CD4-positive, alpha-beta T cell treated with Interferon gamma for 1 hour (primary cell): ENCODE data around the gene PLAAT1.

Experiments
- DNase-seq: peaks from one replicate; pipeline ENCODE4 v3.0.0-alpha.2; 2020

PLAAT1 gene

DNA sequence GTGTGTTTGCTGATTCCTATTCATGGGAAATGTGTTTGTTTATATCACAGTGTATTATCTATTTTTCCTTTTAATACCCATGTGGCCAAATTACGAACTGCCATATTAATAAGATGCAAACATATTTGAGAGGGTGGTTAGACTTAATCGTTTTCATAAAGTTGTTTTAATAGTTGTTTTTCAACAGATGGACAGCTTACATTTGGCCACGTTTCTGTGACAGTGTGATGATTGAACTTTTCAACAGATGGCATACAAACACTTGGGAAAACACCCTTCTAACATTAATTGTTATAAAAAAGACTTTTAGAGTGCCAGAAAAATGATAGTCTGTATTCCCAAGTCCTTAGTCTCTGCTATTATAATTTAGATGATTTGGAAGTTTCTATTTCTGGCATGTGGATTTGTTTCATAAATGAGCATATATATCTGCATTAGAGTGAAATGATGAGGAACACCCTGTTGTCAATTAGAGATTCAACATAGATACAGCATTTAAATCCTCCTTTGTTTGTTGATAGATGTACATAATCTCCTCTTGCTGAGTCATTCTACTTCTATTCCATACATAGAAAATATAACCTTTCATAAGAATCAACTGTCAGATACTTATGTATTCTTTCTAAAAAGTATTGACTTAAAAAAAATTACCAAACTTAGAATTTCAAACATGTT lies 13.1 kb downstream of the PLAAT1 start:
- DNase-seq: no peak

DNA sequence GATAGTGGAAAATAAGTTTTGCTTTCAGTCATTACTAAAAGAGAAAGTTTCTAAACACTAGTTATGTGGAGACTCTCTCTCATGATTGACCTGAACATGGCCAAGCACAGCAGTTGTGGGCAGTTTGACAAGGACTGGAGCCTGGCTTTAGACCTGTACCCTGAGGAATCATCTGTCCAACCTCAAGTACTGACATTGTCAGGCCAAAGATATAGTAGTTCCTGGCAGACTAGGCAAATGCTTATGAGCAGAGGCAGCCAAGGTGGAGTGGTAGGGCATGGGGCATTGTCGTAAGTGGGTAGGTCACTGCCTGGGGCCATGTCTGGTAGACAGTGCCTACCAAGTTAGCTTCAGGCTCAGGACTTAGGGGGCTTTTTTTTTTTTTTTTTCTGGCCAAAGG lies 20.9 kb downstream of the PLAAT1 start:
- DNase-seq: no peak

DNA sequence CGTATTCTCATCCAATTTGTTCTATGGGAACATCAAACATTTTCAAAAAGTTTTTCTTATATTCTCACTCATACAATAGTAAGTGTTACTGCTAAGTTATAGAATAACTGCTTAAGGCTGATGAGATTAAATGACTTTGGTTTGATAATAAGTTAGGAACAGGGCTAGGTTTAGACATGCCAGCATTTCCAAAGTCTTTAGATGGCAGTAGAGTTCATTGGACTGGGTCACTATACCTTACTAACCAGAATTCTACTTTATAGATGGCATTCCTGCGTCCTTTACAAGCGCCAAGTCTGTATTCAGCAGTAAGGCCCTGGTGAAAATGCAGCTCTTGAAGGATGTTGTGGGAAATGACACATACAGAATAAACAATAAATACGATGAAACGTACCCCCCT lies 21.7 kb downstream of the PLAAT1 start:
- no peak for DNase-seq

DNA sequence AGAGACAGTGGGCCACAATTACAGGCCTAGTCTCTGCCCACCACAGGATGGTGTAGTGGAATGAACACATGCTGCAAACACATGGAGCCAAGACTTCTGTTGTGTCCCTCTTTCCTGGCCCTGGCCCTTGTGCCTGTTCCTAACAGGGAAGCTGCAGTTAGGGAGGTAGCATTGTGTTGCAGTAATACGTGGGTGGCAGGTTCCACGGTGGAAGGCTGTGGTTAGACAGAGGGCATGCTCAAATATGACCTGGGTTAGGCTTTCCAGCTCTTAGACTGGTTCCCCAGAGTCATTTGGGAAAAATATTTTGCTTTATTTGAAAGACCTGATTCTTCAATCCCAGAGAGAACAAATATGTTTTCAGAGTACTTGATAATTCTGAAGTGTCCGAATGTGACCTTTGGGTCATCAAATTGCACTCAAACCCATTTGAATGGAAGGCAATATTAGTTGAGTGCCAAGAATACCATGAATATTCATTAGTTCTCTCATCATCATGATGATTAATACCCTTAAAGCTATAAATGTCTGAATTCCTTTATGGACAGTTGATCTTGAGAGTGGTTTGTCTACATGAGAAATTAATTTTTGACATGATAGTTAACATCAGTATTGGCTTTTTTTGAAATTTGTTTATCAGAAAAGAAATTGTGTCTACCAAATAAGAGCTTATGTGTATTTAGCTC lies 28.5 kb downstream of the PLAAT1 start:
- DNase-seq: no peak

DNA sequence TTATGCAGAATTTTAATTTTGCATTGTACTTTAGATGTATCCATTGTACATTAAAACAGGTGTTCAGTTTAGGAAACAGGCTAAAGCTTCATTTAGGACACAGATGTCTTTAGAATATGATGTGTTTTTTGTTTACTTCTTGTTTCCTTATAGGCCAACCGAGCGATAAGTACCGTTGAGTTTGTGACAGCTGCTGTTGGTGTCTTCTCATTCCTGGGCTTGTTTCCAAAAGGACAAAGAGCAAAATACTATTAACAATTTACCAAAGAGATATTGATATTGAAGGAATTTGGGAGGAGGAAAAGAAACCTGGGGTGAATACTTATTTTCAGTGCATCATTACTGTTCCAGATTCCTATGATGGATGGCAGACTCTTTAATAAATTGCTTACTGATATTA lies 29.4 kb downstream of the PLAAT1 start:
- no peak for DNase-seq

DNA sequence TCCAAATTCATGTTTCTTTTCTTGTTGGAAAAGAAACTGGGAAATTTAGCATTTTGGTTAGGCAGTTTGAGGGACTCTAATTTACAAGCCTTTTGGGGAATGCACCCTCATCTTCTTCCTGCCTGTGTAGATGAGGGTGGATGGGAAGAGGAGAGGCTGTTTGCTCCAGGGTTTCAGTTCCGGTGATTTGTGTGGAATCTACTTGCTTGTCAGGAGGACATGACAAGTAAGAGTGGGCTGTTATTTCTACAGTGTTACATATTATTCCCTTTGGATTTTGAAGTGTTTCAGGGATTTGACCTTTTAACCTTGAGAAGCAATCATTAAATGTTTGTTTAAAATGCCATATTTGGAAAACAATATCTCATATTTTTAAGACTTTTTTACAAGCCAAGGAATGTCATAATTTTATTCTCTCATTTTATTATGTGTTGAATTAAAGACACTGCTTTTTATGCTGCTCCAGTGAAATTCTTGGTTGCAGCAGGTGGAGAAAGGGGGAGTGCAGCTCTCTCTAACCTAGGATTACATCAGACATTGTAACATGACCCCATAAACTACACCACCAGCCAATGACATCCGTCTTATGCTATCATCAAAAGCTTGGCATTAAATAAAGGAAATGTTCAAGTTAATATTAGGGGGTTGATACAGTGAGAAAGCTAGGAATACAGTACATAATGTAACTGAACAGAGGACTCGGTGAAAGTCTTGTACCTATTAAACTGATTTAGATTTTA lies 30.2 kb downstream of the PLAAT1 start:
- DNase-seq: no peak

DNA sequence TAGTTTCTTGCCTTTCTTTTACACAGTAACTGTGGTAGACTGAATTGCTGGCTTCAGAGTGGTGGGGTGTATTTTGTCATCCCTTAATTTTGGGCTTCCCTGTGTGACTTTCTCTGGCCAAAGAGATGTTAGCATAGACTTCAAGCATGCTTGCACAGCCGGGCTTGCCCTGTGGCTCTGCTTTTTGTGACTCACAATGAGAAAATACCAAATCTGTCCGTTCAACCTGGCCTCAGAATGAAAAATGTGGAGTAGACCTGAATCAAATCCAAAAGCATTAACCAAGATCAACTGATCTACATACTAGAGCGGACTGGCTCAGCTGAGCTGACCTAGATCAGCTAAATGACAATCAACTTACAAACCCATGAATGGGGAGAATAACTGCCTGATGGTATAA lies 51.4 kb downstream of the PLAAT1 start:
- no peak for DNase-seq

DNA sequence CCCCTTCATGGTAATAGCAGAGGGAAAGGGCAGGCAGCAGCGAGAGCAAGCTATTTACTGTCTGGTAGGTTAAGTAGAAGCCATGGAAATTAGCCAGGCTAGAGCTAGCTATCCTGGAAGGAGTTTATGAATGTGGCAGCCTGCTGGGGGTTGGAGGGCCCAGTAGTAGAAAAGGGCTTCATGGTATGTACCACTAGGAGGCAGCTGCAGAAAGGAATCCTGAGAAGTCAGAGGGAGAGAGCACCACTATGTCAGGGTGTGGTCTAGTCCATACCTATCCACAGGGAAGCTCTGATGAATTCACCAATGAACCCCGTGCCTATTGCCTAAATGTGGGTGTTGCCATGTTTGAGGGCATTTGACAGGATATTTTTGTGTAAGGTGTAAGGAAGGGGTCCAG lies 55.0 kb downstream of the PLAAT1 start:
- no peak for DNase-seq

DNA sequence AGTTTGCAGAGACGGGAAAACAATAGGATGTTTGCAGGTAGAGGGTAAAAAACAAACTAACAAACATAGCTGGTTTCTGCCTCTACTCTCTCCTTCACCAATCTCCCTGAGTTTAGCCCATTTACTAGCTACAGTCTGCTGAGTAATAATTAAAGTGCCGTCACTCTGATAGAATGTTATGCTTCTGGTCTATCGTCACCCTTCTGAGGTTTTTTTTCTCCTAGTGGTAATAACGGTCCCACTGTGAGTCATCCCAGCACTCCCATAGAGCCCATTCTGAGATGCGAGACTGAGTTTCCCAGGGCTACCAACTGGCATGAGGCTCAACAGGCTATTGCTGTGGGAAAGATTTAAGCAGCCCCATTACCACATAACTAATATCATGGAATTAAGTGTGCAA lies 56.4 kb downstream of the PLAAT1 start:
- no peak for DNase-seq

DNA sequence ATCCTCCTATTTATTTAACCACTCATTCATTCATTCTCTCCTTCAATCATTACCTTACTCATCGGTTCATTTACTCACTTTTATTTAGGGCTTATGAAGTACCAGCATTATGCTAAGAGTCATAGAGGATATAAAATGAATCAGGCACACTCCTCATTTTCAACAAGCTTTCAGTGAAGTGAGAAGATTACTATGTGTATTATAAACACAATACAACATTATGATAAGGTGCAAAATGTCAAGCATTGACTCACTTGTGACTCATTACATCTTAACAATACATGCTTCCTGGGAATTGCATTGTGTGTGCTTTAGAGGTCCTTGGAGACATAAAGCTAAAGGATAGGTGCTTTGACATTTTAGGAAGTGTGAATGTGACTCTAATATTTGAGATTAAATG lies 60.4 kb downstream of the PLAAT1 start:
- no peak for DNase-seq

DNA sequence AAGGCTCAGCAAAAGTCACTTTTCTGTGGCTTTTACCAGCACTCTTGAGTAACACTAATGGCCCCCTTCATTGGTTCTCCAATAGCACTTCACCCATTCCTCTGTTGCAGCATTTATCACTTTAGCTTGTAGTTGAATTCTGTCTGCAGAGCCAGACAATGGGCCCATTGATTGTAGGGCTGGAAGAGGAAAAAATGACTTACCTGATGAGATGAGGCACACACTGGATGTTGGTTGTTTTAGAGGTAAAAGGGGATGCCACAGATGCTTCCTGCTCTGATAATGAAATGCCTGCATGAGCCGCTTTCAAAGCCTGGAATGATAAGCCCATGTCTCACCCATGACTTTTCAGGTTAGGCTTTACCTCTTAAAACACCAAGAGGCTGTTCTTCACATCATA lies 64.3 kb downstream of the PLAAT1 start:
- DNase-seq: no peak

DNA sequence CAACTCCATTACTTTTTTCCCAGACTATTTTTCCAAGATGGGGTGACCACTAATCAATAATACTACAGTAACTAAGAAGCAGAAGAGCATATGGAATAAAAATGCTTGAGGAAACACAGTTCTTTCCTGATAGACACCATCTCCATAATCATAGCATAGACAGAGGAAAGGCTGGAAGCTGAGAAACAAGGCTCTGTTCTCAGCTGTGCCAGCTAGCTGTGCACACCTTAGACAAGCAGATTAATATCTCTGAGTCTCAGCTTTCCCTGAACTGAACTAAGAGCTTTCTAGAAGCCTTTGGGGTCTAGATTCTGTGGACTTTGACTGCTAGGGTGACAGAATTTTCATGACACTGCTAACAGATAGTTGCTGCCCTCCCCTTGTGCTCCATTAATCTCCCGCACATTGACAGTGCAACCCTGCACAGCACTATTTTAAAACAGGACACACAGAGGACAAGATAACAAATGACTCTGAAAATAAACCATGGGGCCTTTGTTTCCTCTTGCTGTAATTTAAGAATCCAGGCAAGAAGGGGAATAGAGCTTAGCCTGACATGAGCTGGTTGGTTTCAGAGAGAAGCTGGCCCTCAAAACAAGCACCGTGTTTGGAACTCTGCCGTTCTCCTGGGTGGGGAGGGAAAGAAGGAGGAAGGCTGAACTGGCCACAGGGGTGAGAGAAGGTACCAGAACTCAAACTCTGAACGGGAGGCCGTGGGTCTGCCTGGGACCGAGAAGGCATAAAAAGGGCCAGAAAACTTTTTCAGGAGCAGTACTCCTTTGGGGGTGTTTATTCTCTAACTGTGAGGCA lies 70.1 kb downstream of the PLAAT1 start:
- DNase-seq: no peak

DNA sequence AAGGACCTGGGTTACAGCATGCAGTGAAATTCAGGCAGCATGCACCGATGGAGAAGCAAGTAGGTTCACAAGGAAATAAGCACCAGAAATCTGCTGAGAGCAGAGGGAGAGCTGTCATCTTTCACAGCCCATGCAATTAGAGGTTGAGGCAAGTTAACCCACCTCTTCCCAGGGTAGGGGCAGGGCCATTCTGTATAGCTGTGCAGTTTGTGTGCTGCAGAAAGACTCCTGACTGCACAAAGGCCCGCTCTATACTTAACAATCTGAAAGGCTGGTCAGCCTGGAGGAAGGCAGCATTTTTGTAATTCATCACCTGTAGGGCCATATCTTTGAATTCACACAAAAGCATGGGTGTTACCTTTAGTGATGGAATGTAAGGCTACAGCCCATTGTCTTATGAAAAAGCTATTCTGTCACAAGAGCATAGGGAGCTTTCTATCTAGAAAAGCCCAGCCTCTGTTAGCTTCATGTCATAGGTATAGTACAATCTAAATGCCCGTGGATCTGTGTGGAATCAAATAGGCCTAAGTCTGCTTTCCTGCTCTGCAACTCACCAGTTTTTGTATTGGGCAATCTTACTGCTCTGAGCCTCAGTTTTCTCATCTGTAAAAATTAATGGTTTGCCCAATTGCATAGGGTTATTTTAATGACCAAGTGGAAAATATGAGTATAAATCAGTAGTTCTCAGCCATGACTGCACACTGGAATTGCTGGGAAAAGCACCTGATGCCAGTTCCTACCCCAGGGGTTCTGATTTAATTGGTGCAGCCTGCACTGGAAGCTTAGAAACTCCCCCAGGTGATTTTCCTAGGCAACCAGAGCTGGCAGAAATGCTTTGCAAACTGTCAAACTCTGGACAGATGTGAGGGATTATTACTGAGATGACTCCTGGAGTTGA lies 72.3 kb downstream of the PLAAT1 start:
- DNase-seq: no peak

DNA sequence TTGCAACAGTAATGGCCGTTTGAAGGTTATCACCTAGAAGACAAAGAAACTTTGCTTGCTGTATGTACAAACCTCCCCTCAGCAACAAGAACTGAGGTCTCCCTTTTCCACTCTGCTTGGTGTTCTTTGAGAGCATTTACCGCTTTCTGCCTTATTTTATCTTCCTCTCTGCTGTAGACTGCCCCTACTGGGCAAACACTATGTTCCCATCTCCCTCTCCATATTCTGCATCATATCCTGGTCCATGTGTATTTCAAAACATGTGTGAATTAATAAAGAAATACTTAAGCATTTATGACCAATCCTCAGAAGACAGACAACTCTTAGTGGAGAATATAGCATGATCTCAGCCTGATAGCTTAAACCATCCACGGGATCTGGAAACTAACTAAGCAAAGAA lies 73.1 kb downstream of the PLAAT1 start:
- DNase-seq: no peak

DNA sequence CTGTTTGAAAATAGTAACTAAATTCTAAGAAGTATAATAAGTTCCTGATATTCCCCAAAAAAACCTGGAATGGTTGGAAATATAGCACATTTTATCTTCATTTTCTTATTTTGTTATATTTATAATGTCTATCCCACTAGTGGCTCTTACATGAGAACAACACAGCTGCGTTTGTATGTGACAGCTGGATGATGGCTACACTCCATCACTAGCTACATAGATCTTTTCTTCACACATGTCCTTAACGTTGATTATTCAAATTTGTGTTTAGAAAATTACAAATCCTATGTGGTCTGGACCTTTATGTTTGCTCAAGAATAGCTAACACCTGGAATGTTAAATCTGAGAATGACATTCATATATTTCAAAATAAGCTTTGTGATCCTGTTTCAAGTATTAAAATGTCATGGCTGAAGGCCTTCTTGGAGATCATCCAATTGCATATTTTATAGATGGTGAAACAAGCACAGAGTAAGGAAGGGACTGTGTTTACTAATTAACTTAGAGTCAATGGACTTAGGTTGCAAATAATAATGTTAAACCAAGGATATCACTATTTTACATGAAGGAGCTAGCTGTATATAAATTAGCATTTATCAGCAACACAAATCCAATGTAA lies 76.8 kb downstream of the PLAAT1 start:
- DNase-seq: no peak
